Adrenal gland (tissue), 12 donors: ENCODE measurements around the gene MRPL2. TPM values are rescaled to one million over a fixed set of nuclear protein-coding genes. Genes with fewer than 3 reads are reported as not detected.

ENCODE experiments used
- DNase-seq, 7 donors: peaks; one replicate each; pipeline ENCODE4 v3.0.0-alpha.2; 2019 to 2020
- H3K27ac ChIP-seq, 5 donors: fragments of 200-600 bp; sonication (generic) in 4 of 5; 1 replicate in 3 of 5; 2 replicates in 2 of 5; pipeline versions ENCODE4 v1.5.1 to v1.8.0; 2016 to 2020; ENCODE audit warnings: mild to moderate bottlenecking in 1 of 5
- H3K27me3 ChIP-seq: fragments of 200-600 bp; 2 replicates; pipeline ENCODE4 v1.8.0; 2021
- H3K36me3 ChIP-seq, 2 donors: fragments of 200-600 bp; replicated peaks in 1 of 2; 1 replicate in 1 of 2; 2 replicates in 1 of 2; pipeline versions ENCODE4 v1.5.1 to v1.8.0; 2018 to 2022
- H3K4me1 ChIP-seq, 2 donors: fragments of 200-600 bp; replicated peaks in 1 of 2; 1 replicate in 1 of 2; 2 replicates in 1 of 2; pipeline versions ENCODE4 v1.5.1 to v1.8.0; 2018 to 2021
- H3K4me3 ChIP-seq, 4 donors: fragments of 200-600 bp; sonication (generic) in 3 of 4; one replicate each; pipeline ENCODE4 v1.5.1; 2016 to 2018
- H3K9me3 ChIP-seq, 3 donors: fragments of 200-600 bp; sonication (generic) in 1 of 3; replicated peaks in 1 of 3; 1 replicate in 2 of 3; 2 replicates in 1 of 3; pipeline versions ENCODE4 v1.5.1 to v1.8.0; 2016 to 2021
- CTCF ChIP-seq, 6 experiments: fragments of 450-650 bp in 4 of 6; fragments of 200-600 bp in 2 of 6; sonication (generic) in 1 of 6; IDR thresholded peaks; 1 replicate in 5 of 6; 2 replicates in 1 of 6; pipeline versions ENCODE4 v1.5.1 to v1.8.0; 2016 to 2021; ENCODE audit warnings: antibody characterized with exemption in 6 of 6, mild to moderate bottlenecking in 2 of 6, moderate library complexity in 1 of 6
- POLR2A ChIP-seq, 2 donors: fragments of 450-650 bp; IDR thresholded peaks; one replicate each; pipeline ENCODE4 v1.6.1; 2017; ENCODE audit warnings: antibody characterized with exemption in 2 of 2, mild to moderate bottlenecking in 2 of 2, moderate library complexity in 1 of 2
- WGBS, 4 donors: extraction: QIAGEN DNeasy Blood & Tissue Kit in 2 of 4; methylation state at CpG; one replicate each; pipeline versions ENCODE4 v1.1.5 to v1.1.7; 2013 to 2017; 5-methylcytosine and 5-hydroxymethylcytosine counted together
- intact Hi-C, 2 donors: fragments of 100-400 bp; cut with DNase I; formaldehyde crosslinking; loops; one replicate each; pipeline versions ENCODE4 v1.14.1 to v1.15.0; 2022 to 2023
- polyA plus RNA-seq, 3 donors: library from polyadenylated mRNA; stranded (reverse); fragments of 200-250 nt in 2 of 3; fragments of 350-450 nt in 1 of 3; fragmentation: Illumina TruSeq in 1 of 3; extraction: RNeasy Lipid Tissue Mini Kit (QIAGEN cat#74804) in 1 of 3; gene quantifications; one replicate each; pipeline ENCODE4 v1.2.3, GENCODE V29; 2013 to 2014
- total RNA-seq, 9 donors: library from RNA; depleted of rRNA in 4 of 9; stranded (reverse); fragments of >200 nt in 4 of 9; fragments of 120-200 nt in 1 of 9; fragmentation: NEBNext Ultra II Directional in 1 of 9; extraction: Animal tissue kit (Norgen Biotek cat#: 25700) in 1 of 9; gene quantifications; one replicate each; pipeline versions ENCODE4 v1.1.0 to v1.2.4, GENCODE V29; 2013 to 2023
- donor health status: healthy with polysubstance abuse.
- donor health status: Bipolar disorder and iron deficiency.
- donor health status: DM: yes; HTN: yes; CAD: no.
- donor health status: DM: no; HTN: no; CAD: no.
- donor health status: DM: no; HTN: no; CAD: no.
- donor health status: DM: yes; HTN: yes; CAD: no.

Gene MRPL2
- total and polyA plus RNA-seq, 12 donors: 16.7 to 143 (median 75.1) TPM

GRCh38 chr6:43078691-43079090, 19.5 kb upstream of the MRPL2 start:
- no peaks in the 10 kb centered on the region for H3K27me3 ChIP-seq
- H3K4me1 ChIP-seq: peaks cover 0 to 4% of the 10 kb centered on the region in 2 donors
- intact Hi-C loops: no loop called here
- H3K9me3 ChIP-seq: no peaks in the 10 kb centered on the region
- no peak overlapping the region for H3K4me3 ChIP-seq
- DNase-seq: no peak
- H3K36me3 ChIP-seq: no peaks in the 10 kb centered on the region
- no peak overlapping the region for H3K27ac ChIP-seq
- 78 to 91% (median 86%) methylated on average over 2 of the region's 2 CpGs for WGBS, 4 donors
- TF ChIP-seq CTCF (IDR thresholded peaks at IDR 0.05) (no peak), POLR2A (IDR thresholded peaks at IDR 0.05) (no peak)

- no peaks in the 10 kb centered on the region for H3K27me3 ChIP-seq
- H3K36me3 ChIP-seq: peaks cover 0 to 2% of the 10 kb centered on the region in 2 donors
- 81 to 89% (median 88%) methylated on average over 6 of the region's 6 CpGs for WGBS, 4 donors
- DNase-seq: no peak
- intact Hi-C loops: no loop called here
- TF ChIP-seq CTCF (IDR thresholded peaks at IDR 0.05) (no peak), POLR2A (IDR thresholded peaks at IDR 0.05) (no peak)
- H3K9me3 ChIP-seq: no peaks in the 10 kb centered on the region
- no peak overlapping the region for H3K27ac ChIP-seq
- H3K4me3 ChIP-seq: no peak overlapping the region
- H3K4me1 ChIP-seq: peaks cover 0 to 4% of the 10 kb centered on the region in 2 donors
Measured at GRCh38 chr6:43077981-43078511, 18.8 kb upstream of the MRPL2 start.

- intact Hi-C loops: no loop called here
- TF ChIP-seq POLR2A (IDR thresholded peaks at IDR 0.05) (no peak), CTCF (IDR thresholded peaks at IDR 0.05) (no peak)
- 41 to 55% (median 47%) methylated on average over 6 to 8 of the region's 8 CpGs for WGBS, 4 donors
Measured at GRCh38 chr6:43077333-43077809, 18.1 kb upstream of the MRPL2 start.

GRCh38 chr6:43076464-43077332, 17.5 kb upstream of the MRPL2 start:
- Histone ChIP-seq H3K4me3 (peak overlapping the region in 2 of 4 donors; percentile 5 to 60), H3K4me1 (peaks cover 0 to 4% of the 10 kb centered on the region in 2 donors), H3K9me3 (no peaks in the 10 kb centered on the region), H3K36me3 (peaks cover 0 to 14% of the 10 kb centered on the region in 2 donors), H3K27ac (peak overlapping the region in 2 of 5 donors; percentile 26 to 29), H3K27me3 (no peaks in the 10 kb centered on the region)
- TF ChIP-seq CTCF (IDR thresholded peaks at IDR 0.05): no peak
- no peak for TF ChIP-seq POLR2A (IDR thresholded peaks at IDR 0.05)
- 1 to 2% (median 1%) methylated on average over 26 to 72 of the region's 72 CpGs for WGBS, 4 donors
- no peak for DNase-seq
- intact Hi-C loops: no loop called here

More at GRCh38 chr6:43077333-43077809, 18.1 kb upstream of the MRPL2 start:
- H3K27me3 ChIP-seq: no peaks in the 10 kb centered on the region
- DNase-seq: no peak
- H3K4me1 ChIP-seq: peaks cover 0 to 4% of the 10 kb centered on the region in 2 donors
- no peak overlapping the region for H3K27ac ChIP-seq
- peak overlapping the region in 1 of 4 donors; percentile 60 for H3K4me3 ChIP-seq
- no peaks in the 10 kb centered on the region for H3K9me3 ChIP-seq
- peaks cover 0 to 8% of the 10 kb centered on the region in 2 donors for H3K36me3 ChIP-seq
